GM21381 (cell line): ENCODE data around the gene CITED2.
A peak's percentile ranks its signal among the peaks of the same experiment; 100 is the strongest.

Experiments
- ATAC-seq: cut with Tn5 transposase; IDR thresholded peaks from one replicate; pipeline ENCODE4 v1.9.1; 2021; ENCODE audit warnings: mild to moderate bottlenecking, moderate library complexity; ENCODE audit not compliant: unreplicated experiment

The CITED2 gene

DNA sequence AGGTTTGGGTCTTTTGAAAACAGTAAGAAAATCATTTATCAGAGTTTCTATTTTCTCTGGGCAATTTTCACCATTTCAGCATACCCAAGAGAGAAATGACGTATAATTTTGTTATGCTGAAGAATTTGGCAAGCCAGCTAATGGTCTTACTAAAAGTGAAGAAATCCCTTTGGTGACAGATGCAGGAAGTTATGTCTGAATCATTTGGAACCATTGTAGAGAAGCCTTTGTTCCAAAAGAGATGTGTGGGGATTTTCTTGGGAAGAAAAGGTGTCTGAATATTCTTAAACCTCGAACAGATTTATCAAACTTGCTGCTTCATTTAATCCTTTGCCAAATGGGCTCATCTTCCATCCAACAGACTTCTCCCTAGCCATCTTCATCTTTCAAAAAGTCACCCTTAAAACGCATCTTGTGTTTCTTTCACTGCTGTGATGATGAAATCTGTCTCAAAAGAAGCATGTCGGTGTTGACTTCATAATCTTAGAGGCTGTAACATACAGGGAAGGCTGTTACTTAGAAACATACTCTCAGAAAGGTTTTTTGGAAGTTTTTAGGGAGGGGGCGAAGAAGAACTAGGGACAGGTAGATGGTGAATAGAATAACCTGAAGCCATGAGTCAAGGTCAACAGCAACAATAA, 39.5 kb downstream of the CITED2 start:
- no peak for ATAC-seq

DNA sequence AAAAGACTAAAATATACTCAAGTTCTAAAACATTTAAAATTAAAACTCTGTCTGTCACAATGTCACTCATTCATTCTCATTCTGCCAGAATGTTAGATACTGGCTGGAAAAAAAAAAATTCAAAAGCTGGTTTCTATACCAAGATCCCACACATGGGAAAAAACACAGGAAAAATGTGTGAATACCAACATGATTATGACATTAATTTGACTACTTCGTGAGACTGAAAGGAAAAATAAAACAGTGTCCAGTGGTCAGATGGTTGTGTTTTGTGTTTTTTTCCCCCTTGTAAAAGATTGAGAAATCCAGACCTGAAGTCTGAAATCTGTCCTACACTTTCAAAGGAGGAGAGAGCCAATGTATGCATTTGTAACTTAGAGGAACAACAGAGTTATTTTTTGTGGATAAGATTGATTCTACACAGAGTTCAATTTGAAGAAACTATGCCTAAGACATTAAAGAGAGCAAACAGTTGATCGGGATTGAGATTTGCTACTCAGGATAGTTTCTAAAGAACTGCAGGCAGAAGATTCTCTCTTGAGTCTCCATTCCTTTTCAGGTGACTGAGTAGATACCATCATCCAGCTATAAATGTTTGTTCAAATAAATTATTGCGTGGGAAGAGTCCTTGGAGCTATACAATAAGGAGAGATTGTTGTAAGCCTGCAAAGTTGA, 43.5 kb downstream of the CITED2 start:
- no peak for ATAC-seq

DNA sequence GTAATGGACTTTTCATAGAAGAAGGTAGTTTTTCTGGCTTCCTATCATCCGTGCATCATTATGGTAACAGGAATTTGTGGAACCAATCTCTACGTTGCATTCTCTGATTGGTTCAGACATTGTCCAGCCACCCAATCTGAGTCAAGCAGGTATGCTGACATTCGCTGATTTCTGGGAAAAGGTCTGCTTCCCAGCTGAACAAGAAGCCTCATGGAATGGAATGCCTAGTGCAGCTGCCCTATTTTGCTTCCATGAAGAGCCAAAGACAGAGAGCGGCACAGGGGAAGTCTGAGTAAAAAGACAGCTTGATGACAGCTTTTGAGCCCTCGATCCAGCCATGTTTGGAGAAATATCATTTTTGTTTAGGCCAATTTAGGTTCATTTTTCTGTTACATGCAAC, 44.1 kb downstream of the CITED2 start:
- ATAC-seq, result no peak

DNA sequence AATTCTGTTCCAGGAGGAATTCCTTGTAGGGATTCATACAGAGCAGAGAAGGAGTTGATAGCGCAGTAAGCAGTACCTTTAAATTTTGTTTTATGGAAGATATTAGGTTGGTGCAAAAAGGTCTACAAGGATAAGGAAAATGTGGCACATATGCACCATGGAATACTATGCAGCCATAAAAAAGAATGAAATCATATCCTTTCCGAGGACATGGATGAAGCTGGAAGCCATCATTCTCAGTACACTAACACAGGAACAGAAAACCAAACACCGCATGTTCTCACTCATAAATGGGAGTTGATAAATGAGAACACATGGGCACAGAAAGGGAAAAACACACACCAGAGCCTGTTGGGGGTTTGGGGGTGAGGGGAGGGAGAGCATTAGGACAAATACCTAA, 45.2 kb downstream of the CITED2 start:
- ATAC-seq, result no peak

DNA sequence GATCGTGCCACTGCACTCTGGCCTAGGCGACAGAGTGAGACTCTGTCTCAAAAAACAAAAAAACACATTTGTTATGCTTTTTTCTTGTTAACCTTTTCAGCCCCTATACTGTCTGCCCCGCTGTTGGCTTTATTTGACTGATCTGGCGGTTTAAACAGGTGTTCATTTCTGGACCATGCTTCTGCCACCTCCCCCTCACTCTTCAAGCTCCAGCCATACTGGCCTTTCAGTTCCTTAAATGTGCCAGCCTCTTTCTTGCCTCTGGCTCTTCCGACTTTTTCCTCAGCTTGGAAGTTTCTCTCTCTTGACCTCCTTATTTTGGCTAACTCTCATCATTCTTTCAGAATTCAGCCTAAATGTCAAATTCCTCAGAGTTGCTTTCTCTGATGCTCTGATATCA, 47.4 kb downstream of the CITED2 start:
- ATAC-seq, result no peak

DNA sequence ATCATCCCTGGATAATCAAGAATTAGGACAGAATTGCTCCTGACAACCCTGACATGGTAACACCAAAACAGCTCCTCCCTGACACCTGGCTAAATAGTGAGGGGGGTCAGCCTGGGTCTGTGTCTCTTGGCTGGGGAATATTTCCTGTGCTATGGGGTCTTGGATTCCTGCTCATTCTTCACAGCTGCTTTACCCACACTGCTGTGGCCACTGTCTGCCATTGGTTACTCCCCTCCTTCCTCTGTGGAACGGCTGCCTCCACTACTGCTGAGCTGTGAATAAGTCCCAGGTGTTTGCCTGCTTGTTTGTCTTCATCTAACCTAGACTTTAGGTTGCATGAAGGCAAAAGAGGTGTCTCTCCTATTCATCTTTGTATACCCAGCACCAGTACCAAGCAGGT, 48.8 kb downstream of the CITED2 start:
- ATAC-seq, result no peak

DNA sequence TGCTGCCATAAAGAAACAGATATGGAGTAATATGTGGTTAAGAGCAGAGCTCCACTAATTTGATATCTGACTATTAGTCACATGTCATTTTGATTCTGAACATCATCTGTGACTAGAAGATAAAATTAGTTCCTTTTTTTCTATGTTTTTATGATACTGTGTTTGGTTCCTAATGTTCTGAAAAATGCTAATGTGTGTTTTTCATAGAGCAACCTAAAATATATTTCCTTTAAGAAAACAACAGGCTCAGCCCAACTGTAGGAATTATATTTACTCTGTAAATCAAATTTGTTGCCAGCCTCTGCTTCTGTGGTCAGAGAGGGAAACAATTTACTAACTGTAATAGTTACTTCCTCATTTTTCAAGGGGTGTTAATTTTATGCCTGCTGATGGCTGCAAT, 49.3 kb downstream of the CITED2 start:
- peak; percentile 46 for ATAC-seq

DNA sequence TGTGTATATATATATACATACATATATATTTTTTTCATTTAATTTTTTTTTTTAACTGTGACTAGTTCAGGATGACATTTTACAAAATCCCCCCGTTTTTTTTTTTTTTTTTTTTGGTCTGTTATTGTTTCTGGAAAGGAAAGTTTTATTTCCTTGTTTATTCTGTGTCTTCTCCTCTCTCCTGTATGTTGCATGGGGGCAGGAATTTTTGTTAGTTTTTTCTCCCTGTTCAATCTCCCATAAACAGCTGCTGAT, 50.2 kb downstream of the CITED2 start:
- ATAC-seq, result no peak

DNA sequence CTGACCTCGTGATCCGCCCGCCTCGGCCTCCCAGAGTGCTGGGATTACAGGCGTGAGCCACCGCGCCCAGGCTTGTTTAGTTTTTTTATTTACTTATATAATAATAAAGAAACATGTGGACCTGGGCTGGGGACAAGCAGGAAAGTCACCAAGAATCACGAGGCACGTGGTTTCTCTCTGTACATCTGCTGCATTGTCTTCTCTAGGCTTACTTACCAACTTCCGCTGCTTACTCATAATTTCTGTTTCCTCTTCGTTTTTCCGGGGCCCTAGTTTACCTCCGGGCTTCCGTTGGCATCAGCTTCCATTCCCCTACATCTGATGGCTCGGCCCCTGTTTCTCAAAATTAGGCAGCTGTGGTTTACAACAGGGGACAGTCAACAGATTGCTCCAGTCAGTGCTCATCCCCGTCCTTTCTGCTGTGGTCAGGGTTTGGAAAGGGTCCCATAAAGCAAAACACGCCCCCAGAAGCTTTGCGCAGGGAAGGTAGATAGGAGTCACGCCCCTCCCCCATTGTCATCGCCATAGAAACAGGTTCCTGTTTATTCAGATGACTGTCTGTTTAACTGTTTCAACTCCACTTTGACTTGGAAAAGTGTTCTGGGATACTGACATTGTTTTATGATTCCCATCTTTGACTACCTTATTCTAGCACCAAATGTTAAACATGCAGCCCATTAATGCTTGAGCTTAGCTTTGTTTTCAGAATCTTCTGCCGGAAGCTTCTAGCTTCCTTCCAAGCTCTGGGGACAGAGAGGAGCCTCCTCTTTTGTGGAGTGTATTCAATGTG, 50.7 kb downstream of the CITED2 start:
- peak; percentile 56 for ATAC-seq
